ENCODE measurements around the gene SLC43A1. TPM values are rescaled to one million over a fixed set of nuclear protein-coding genes. Genes with fewer than 3 reads are reported as not detected.
A peak's percentile ranks its signal among the peaks of the same experiment; 100 is the strongest.

Gene SLC43A1
- total RNA-seq, 1 donor from 2014 or later: 3.3 TPM

DNA sequence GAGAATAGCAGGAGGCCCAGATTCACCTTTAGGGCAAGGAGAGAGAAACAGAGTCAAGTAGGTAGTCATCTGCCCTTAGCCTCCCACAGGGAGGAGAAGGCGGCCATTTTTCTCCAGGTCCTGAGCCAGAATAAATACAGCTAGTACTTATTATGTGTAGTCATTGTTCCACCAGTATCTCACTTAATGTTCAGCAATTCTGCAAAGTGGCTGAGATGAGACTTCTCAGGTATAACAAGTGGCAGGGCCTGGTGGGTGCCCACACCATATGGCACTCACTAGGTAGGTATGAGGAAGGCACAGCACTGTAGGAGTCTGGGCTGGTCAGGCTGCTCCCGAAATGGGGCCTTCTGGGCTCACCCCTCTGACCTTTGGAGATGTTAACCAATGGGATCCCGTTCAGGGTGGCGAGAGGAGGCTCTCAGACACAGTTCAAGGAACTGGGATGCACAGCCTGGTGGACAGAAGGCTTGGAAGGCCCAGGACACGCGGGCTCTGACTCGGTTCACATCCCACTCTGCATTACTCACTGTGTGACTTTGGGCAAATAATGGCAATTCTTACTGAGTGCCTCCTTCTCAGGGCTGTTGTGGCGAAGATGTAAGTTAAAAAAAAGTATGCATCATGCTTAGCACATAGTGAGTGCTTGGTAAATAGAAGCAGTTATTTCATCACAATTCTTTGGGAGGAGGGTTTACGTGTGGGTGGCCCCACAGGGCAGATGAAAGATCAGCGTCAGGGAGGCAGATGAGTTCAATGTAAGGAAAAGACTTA lies 30.1 kb downstream of the SLC43A1 start:
- Mint-ChIP-seq H3K27ac (no peak overlapping the region), H3K4me1 (peaks cover 14% of the 10 kb centered on the region), H3K9me3 (no peaks in the 10 kb centered on the region), H3K27me3 (ENCODE audit: low read depth) (peaks cover 44% of the 10 kb centered on the region), H3K36me3 (no peaks in the 10 kb centered on the region), H3K4me3 (no peak overlapping the region)
- TF ChIP-seq, protein P1, sequence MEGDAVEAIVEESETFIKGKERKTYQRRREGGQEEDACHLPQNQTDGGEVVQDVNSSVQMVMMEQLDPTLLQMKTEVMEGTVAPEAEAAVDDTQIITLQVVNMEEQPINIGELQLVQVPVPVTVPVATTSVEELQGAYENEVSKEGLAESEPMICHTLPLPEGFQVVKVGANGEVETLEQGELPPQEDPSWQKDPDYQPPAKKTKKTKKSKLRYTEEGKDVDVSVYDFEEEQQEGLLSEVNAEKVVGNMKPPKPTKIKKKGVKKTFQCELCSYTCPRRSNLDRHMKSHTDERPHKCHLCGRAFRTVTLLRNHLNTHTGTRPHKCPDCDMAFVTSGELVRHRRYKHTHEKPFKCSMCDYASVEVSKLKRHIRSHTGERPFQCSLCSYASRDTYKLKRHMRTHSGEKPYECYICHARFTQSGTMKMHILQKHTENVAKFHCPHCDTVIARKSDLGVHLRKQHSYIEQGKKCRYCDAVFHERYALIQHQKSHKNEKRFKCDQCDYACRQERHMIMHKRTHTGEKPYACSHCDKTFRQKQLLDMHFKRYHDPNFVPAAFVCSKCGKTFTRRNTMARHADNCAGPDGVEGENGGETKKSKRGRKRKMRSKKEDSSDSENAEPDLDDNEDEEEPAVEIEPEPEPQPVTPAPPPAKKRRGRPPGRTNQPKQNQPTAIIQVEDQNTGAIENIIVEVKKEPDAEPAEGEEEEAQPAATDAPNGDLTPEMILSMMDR (IDR thresholded peaks at IDR 0.05; ENCODE audit: unreplicated experiment): no peak
- DNase-seq (ENCODE audit: low spot score in 2 of 2, unreplicated experiment in 2 of 2): no peak

DNA sequence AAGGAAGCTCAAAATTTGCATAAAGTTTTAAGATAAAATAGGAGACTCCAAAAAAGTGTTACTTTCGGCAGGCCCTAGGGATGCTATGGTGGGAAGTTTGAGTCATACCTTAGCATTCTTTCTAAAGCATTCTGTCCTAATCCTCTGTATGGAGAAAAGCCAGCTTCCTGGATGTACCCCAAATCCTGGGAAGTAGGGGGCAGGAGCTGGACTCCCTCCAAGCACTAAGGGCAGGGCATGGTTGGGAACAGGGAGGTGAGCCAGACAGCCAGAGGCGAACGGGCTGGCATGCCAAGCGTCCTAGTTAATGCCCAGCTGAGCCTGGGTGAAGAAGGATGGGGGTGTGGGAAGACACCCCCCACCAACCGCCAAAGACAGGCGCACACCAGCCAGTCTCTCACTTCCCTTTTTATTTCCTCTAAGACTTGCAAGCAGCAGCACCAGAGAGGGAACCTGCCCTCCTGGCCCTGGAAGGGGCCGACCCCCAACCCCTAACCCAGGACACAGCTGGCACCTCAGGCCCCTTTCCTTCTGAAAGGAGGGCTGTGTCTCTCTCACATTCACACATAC lies 31.3 kb downstream of the SLC43A1 start:
- TF ChIP-seq, protein P1 (IDR thresholded peaks at IDR 0.05; ENCODE audit: unreplicated experiment): no peak
- no peak for DNase-seq (ENCODE audit: low spot score in 2 of 2, unreplicated experiment in 2 of 2)
- Mint-ChIP-seq H3K27me3 (ENCODE audit: low read depth) (peaks cover 54% of the 10 kb centered on the region), H3K9me3 (no peaks in the 10 kb centered on the region), H3K4me3 (no peak overlapping the region), H3K27ac (no peak overlapping the region), H3K4me1 (peaks cover 17% of the 10 kb centered on the region), H3K36me3 (no peaks in the 10 kb centered on the region)

DNA sequence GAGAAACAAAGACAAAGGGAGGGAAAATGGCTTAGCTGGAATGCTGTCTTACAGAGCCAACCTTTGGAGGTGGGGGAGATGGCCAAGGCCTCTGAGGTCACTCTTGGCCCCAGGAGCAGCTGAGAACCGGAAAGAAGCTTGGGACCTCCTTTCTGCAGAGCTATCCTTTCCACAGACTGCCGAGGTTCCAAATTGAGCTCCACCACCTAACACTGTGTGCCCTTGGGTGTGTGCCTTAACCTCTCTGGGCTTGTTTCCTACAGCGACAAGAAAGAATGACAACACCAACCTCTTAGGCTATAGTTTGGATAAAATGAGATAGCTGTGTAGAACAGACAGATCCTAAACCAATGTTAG lies 32.0 kb downstream of the SLC43A1 start:
- H3K27ac Mint-ChIP-seq: no peak overlapping the region
- H3K4me1 Mint-ChIP-seq: peaks cover 17% of the 10 kb centered on the region
- H3K36me3 Mint-ChIP-seq: no peaks in the 10 kb centered on the region
- H3K27me3 Mint-ChIP-seq (ENCODE audit: low read depth): peaks cover 61% of the 10 kb centered on the region
- H3K4me3 Mint-ChIP-seq: peak overlapping the region; percentile 65
- H3K9me3 Mint-ChIP-seq: no peaks in the 10 kb centered on the region
- TF ChIP-seq, protein P1 (IDR thresholded peaks at IDR 0.05; ENCODE audit: unreplicated experiment): no peak
- no peak for DNase-seq (ENCODE audit: low spot score in 2 of 2, unreplicated experiment in 2 of 2)

DNA sequence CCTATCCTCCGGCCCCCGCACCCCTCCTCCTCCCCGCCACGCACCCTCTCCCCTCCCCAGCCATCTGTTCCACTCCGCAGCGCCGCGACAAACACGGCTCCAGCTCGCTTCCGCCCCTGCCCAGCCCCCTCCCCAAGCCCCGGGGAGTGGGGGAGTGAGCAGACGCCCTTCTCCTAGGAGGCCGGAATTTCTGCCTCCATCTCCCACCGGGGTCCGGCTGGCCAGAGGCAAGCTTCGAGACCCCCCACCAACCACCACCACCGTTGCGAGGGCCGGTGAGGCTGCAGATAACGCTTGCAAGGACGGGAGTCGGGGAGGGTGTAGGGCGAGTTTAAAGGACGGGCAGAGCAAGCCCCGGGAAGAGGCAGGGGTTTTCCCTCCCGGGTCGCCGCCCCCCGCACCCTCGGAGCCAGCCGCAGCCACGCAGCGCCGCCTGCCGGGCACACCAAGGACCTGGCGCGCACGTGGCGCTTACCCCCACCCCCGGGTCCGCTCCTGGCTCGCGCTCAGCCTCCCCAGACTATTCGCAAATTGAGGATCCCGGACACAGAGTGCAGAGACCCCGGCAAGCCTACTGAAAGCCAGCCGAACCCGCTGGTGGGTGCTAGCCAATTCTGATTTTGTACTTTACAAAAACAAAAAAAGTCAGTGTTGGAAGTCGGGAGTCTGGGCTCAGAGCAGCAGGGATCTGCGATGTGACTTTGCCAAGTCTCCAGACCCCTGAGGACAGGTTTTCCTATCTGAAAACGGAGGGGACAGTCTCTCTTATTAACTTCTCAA lies 32.5 kb downstream of the SLC43A1 start:
- Mint-ChIP-seq H3K4me1 (peaks cover 17% of the 10 kb centered on the region), H3K36me3 (no peaks in the 10 kb centered on the region), H3K27me3 (ENCODE audit: low read depth) (peaks cover 67% of the 10 kb centered on the region), H3K4me3 (peak overlapping the region; percentile 65), H3K27ac (no peak overlapping the region), H3K9me3 (no peaks in the 10 kb centered on the region)
- TF ChIP-seq, protein P1 (IDR thresholded peaks at IDR 0.05; ENCODE audit: unreplicated experiment): peak; percentile 79
- peak; percentile 66 to 81 for DNase-seq (ENCODE audit: low spot score in 2 of 2, unreplicated experiment in 2 of 2)

DNA sequence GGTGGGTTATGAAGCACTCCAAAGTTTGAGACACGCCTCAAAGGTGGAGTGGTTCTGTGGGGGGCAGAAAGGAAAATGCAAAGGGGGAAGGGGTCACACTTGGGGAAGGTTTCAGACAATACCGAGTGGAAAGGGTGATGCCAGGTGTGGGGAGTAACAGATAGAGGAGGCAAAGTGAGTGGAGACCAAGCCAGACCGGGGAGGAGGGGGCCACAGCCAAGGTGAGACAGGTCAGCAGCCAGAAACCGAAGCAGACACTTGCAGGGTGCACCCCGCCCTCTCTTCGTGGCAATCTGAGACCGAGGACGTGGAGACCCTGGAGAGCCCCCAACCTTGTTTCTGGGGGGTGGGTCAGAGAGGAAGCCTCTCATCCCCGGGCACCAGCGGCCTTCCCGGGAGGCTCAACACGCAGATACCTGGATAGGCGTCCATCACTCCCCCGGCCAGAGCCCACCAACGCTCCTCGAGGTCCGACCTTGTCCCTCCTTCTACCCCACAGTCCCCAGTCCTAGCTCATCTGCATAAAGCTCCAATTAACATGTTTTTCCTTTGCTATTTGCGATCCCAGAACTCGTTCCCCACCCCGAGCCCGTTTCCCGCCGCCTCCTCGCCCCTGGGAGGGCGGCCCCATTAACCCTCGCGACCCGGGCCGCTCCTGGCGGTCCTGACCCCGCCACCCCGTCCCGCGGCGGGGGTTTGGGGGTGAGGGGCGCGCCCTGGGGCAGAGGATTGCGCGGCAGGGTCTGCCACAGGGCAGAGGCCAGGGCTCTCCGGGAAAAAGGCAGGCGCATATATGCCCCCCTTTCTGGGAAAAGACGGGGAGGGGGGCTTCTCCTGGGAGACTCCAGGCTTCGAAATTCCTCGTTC lies 33.4 kb downstream of the SLC43A1 start:
- no peak overlapping the region for H3K27ac Mint-ChIP-seq

More for the DNA sequence above, 33.4 kb downstream of the SLC43A1 start:
- TF ChIP-seq, protein P1 (IDR thresholded peaks at IDR 0.05; ENCODE audit: unreplicated experiment): no peak
- Mint-ChIP-seq H3K4me3 (peak overlapping the region; percentile 65), H3K4me1 (peaks cover 17% of the 10 kb centered on the region), H3K27me3 (ENCODE audit: low read depth) (peaks cover 75% of the 10 kb centered on the region), H3K36me3 (no peaks in the 10 kb centered on the region), H3K9me3 (no peaks in the 10 kb centered on the region)
- DNase-seq (ENCODE audit: low spot score in 2 of 2, unreplicated experiment in 2 of 2): no peak
